ENCODE measurements around the gene RHBDL1. TPM values are rescaled to one million over a fixed set of nuclear protein-coding genes. Genes with fewer than 3 reads are reported as not detected.

Gene RHBDL1
- polyA plus RNA-seq, 1 donor (not counting 4 experiments of a cell fraction or from before 2014, with no cell fraction given) = 0.71 TPM

DNA sequence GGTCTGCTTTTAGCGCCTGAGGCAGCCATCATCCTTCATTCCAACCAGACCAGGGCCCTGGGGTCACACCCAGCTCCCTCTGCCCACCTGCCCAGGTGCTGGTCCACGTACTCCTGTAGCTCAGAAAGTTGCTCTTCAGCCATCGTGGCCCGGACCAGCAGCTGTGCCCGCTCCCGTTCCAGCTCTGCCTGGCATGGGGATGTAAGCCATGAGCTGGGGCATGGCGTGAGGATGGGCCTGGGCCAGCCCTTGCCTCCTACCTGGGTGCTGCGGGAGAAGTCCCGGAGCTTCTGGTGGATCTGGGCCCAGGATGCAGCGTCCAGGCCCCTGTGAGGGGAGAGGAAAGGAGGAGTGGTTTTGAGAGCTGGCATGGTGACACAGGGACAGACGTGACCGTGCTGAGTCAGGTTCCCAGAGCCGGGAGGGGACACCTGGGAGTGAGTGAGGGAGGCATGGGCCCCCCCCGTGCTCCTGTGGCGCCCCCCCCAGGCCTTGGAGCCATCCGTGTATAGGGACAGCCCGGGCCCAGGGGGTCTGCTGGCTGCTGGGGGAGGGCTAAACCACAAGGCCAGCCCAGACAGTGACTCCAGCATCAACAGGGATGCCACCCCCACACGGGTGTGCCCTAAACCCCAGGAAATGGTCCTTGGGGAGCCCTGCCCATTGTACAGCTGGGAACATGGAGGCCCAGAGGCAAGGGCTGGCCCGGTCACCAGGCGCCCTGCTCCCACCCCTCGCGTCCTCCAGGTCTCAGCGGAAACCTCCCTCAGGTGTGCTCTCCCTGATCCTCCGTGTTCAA, 47.6 kb downstream of the RHBDL1 start:
- DNase-seq (ENCODE audit: low read depth, low spot score) = no peak
- no peaks in the 10 kb centered on the region for H3K9me3 ChIP-seq (ENCODE audit: control insufficient read depth, low read depth, low read length)
- dilution Hi-C loops (cut with MboI; ENCODE audit: extremely low pct_ligation_motif_present, low sequenced_read_pairs) = no loop called here
- H3K4me3 ChIP-seq (ENCODE audit: control insufficient read depth in 2 of 3, extremely low read depth in 1 of 3, insufficient read depth in 2 of 3, low read depth in 1 of 3, low read length in 3 of 3) = no peak overlapping the region
- no peak overlapping the region for H3K27ac ChIP-seq (ENCODE audit: control insufficient read depth, insufficient read depth, low read length)
- H3K27me3 ChIP-seq (ENCODE audit: control insufficient read depth, extremely low read depth, insufficient read depth, low read length) = no peaks in the 10 kb centered on the region
- H3K4me1 ChIP-seq (ENCODE audit: control insufficient read depth, extremely low read depth, insufficient read depth, low read length) = peaks cover 15% of the 10 kb centered on the region
- H3K4me2 ChIP-seq (ENCODE audit: control insufficient read depth, extremely low read depth, insufficient read depth, low read depth, low read length) = no peak overlapping the region
- peaks cover 3% of the 10 kb centered on the region for H4K20me1 ChIP-seq (ENCODE audit: control insufficient read depth, extremely low read depth, insufficient read depth, low read length)
- H2AFZ ChIP-seq (ENCODE audit: control insufficient read depth, low read length) = no peak overlapping the region
- no peaks in the 10 kb centered on the region for H3K79me2 ChIP-seq (ENCODE audit: control insufficient read depth, insufficient read depth, low read length)
- peaks cover 2% of the 10 kb centered on the region for H3K9me1 ChIP-seq (ENCODE audit: control insufficient read depth, extremely low read depth, insufficient read depth, low read length)
- no peak for FAIRE-seq
- peaks cover 0 to 1% of the 10 kb centered on the region in 2 experiments for H3K36me3 ChIP-seq (ENCODE audit: control insufficient read depth in 2 of 2, extremely low read depth in 1 of 2, insufficient read depth in 2 of 2, low read length in 2 of 2)
- H3K9ac ChIP-seq (ENCODE audit: control insufficient read depth, extremely low read depth, insufficient read depth, low read length) = no peak overlapping the region
- no peak for TF ChIP-seq EZH2 (IDR thresholded peaks at IDR 0.05; ENCODE audit: low read length)
- TF ChIP-seq, protein P1, sequence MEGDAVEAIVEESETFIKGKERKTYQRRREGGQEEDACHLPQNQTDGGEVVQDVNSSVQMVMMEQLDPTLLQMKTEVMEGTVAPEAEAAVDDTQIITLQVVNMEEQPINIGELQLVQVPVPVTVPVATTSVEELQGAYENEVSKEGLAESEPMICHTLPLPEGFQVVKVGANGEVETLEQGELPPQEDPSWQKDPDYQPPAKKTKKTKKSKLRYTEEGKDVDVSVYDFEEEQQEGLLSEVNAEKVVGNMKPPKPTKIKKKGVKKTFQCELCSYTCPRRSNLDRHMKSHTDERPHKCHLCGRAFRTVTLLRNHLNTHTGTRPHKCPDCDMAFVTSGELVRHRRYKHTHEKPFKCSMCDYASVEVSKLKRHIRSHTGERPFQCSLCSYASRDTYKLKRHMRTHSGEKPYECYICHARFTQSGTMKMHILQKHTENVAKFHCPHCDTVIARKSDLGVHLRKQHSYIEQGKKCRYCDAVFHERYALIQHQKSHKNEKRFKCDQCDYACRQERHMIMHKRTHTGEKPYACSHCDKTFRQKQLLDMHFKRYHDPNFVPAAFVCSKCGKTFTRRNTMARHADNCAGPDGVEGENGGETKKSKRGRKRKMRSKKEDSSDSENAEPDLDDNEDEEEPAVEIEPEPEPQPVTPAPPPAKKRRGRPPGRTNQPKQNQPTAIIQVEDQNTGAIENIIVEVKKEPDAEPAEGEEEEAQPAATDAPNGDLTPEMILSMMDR (optimal IDR thresholded peaks at IDR 0.05 in 1 of 3, IDR thresholded peaks at IDR 0.05 in 1 of 3, conservative IDR thresholded peaks at IDR 0.05 in 1 of 3; ENCODE audit: extremely low read depth in 1 of 3, insufficient read depth in 2 of 3, low read length in 3 of 3) = no peak

DNA sequence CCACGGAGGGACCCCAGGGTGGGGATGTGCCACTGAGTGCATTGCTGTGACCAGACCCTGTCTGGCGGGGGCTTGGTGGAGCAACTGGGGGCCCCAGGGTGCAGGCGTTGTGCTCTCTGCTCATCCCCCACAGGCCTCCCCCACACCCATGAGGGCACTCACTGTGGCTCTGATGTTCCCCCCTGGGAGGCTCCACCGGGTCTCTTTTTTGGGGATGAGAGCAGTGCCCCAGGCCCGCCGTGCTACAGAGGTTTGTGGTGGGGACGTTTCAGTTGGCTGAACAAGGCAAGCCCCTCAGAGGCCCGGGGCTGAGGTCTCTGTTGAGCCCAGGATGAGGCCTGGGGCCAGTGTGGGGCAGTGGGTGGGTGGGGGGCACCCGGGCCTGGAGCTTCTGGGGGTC, 48.2 kb downstream of the RHBDL1 start:
- TF ChIP-seq EZH2 (IDR thresholded peaks at IDR 0.05; ENCODE audit: low read length) = no peak
- TF ChIP-seq, protein P1 (optimal IDR thresholded peaks at IDR 0.05 in 1 of 3, IDR thresholded peaks at IDR 0.05 in 1 of 3, conservative IDR thresholded peaks at IDR 0.05 in 1 of 3; ENCODE audit: extremely low read depth in 1 of 3, insufficient read depth in 2 of 3, low read length in 3 of 3) = no peak
- Histone ChIP-seq H2AFZ (ENCODE audit: control insufficient read depth, low read length) (no peak overlapping the region), H3K27ac (ENCODE audit: control insufficient read depth, insufficient read depth, low read length) (no peak overlapping the region), H3K9ac (ENCODE audit: control insufficient read depth, extremely low read depth, insufficient read depth, low read length) (no peak overlapping the region), H3K4me1 (ENCODE audit: control insufficient read depth, extremely low read depth, insufficient read depth, low read length) (peaks cover 15% of the 10 kb centered on the region), H3K4me3 (ENCODE audit: control insufficient read depth in 2 of 3, extremely low read depth in 1 of 3, insufficient read depth in 2 of 3, low read depth in 1 of 3, low read length in 3 of 3) (no peak overlapping the region), H3K9me1 (ENCODE audit: control insufficient read depth, extremely low read depth, insufficient read depth, low read length) (peaks cover 2% of the 10 kb centered on the region), H3K4me2 (ENCODE audit: control insufficient read depth, extremely low read depth, insufficient read depth, low read depth, low read length) (no peak overlapping the region), H3K9me3 (ENCODE audit: control insufficient read depth, low read depth, low read length) (no peaks in the 10 kb centered on the region), H4K20me1 (ENCODE audit: control insufficient read depth, extremely low read depth, insufficient read depth, low read length) (peaks cover 3% of the 10 kb centered on the region), H3K79me2 (ENCODE audit: control insufficient read depth, insufficient read depth, low read length) (no peaks in the 10 kb centered on the region), H3K27me3 (ENCODE audit: control insufficient read depth, extremely low read depth, insufficient read depth, low read length) (no peaks in the 10 kb centered on the region), H3K36me3 (ENCODE audit: control insufficient read depth in 2 of 2, extremely low read depth in 1 of 2, insufficient read depth in 2 of 2, low read length in 2 of 2) (peaks cover 0 to 1% of the 10 kb centered on the region in 2 experiments)
- dilution Hi-C loops (cut with MboI; ENCODE audit: extremely low pct_ligation_motif_present, low sequenced_read_pairs) = no loop called here
- FAIRE-seq = no peak
- no peak for DNase-seq (ENCODE audit: low read depth, low spot score)
